Mucosa of stomach (tissue), 1 donor: ENCODE measurements around the gene WNT3.

ENCODE experiments used
- H3K27me3 ChIP-seq: one replicate; pipeline ENCODE4 v1.7.0; 2013; ENCODE audit warnings: mild to moderate bottlenecking, low read length; ENCODE audit not compliant: control insufficient read depth, insufficient read depth
- H3K36me3 ChIP-seq: one replicate; pipeline ENCODE4 v1.7.0; 2013; ENCODE audit warnings: low read length; ENCODE audit not compliant: control insufficient read depth, insufficient read depth
- H3K4me1 ChIP-seq: one replicate; pipeline ENCODE4 v1.7.0; 2013; ENCODE audit warnings: mild to moderate bottlenecking, low read length; ENCODE audit not compliant: control insufficient read depth, insufficient read depth
- H3K4me3 ChIP-seq: one replicate; pipeline ENCODE4 v1.7.0; 2013; ENCODE audit warnings: low read length
- H3K9ac ChIP-seq: one replicate; pipeline ENCODE4 v1.7.0; 2013; ENCODE audit warnings: mild to moderate bottlenecking, low read length, moderate library complexity
- H3K9me3 ChIP-seq: one replicate; pipeline ENCODE4 v1.7.0; 2013; ENCODE audit warnings: mild to moderate bottlenecking, low read length, moderate library complexity; ENCODE audit not compliant: control insufficient read depth
- donor health status: Pancreatic carcinoma.

The WNT3 gene

DNA sequence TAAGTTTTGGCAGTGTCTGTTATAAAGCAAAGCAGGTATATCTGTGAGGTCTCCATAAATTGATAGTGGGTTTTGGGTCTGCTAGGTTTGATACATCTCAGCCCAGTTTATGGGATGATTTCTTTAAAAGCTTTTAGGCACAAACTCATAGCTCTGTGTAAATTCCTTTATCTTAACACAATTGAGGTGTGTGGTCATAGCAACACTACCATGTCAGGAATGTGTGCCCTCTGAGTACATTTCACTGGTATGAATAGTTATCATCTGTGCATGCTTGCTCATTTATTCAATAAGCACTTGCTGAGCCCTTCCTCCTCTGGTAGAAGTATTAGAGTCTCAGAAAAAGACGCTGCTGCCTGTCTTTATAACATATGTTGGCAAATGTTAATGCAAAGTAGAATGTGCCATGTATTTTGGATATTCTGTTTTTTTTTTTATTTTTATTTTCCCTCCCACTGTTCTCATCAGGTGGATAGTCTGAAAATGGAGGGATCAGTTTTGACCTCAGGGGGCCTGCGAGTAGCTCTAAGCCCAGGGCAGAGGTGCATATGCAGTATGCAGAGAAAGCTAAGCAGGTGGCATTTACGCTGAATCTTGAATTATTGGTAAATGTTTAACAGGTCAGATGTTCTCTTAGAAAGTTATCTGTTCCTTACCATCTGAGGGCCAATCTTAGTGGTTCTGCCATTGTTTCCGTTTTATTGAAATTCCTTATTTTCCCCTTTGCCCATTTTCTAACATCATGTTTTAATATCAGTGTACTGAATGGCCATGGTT lies 90.7 kb downstream of the WNT3 start:
- H3K36me3 ChIP-seq: no peaks in the 10 kb centered on the region
- no peak overlapping the region for H3K4me3 ChIP-seq
- no peaks in the 10 kb centered on the region for H3K4me1 ChIP-seq
- no peak overlapping the region for H3K9ac ChIP-seq
- no peaks in the 10 kb centered on the region for H3K9me3 ChIP-seq
- no peaks in the 10 kb centered on the region for H3K27me3 ChIP-seq

DNA sequence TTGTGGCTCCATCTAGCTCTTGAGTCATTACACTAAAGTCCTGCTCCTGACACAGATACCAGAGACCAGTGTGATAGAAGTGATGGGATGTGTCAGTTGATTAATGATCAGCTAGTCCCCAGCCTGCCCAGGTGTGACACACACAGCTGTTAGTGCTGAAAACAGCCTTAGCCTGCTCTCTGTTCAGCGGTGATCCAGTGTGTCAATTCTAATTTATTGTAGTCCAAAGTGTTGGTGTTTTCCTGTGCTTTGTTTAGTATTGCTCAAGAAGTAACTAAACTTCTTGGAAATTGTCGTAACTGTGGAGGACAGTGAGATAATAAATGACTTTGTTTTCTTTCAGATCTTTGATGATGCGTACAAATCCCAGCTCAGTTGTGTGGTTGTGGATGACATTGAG lies 92.3 kb downstream of the WNT3 start:
- Histone ChIP-seq H3K36me3 (no peaks in the 10 kb centered on the region), H3K27me3 (no peaks in the 10 kb centered on the region), H3K4me3 (no peak overlapping the region), H3K9ac (no peak overlapping the region), H3K4me1 (no peaks in the 10 kb centered on the region), H3K9me3 (no peaks in the 10 kb centered on the region)

DNA sequence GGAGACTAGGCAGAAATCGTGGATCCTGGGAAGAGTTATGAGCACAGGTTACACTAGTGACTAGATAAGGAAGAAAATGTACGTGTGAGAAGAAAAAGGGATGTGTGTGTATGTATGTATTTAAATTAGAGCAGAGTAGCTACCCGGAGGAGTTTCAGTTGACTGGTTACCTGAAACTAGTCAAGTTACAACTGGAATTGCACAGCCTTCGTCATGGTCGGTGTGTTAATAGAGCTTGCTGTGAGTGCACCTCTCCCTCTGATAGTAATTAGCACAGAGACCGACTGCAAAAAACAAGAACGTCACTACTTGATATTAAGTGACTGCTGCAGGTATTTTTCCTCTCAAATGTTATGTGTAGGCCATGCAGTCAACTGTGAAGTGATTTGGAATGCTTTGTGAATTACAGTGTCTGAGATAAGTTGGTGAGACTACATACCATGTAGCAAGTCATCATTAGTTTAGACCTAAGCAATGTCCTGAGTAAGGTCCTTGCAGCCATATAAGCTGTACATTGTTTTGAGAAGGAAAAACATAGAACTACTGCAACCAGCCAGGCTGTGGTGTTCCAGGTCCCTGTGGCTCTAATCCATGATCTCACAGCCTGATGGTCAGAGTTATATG lies 95.7 kb downstream of the WNT3 start:
- Histone ChIP-seq H3K27me3 (no peaks in the 10 kb centered on the region), H3K4me1 (no peaks in the 10 kb centered on the region), H3K4me3 (no peak overlapping the region), H3K9me3 (no peaks in the 10 kb centered on the region), H3K36me3 (no peaks in the 10 kb centered on the region), H3K9ac (no peak overlapping the region)

DNA sequence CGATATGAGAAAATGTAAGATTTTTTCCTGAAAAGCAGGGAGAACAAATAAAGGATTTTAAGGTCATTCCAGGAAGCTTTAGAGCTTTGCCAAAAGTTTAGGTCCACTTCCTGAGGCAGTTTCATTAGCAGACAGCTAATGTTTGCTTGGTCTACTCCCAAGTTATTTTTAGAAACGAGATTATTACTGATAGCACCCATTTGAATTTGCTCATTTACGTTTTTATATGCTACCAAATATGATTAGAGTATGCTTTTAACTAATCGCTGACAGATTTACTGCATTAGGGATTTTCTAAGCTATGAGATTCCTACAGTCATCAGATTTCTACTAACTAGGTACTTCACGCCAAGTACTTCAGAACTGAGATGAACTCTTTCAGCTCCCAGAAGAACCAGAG lies 98.1 kb downstream of the WNT3 start:
- H3K27me3 ChIP-seq: no peaks in the 10 kb centered on the region
- no peaks in the 10 kb centered on the region for H3K4me1 ChIP-seq
- no peaks in the 10 kb centered on the region for H3K36me3 ChIP-seq
- H3K4me3 ChIP-seq: no peak overlapping the region
- H3K9me3 ChIP-seq: no peaks in the 10 kb centered on the region
- H3K9ac ChIP-seq: no peak overlapping the region

DNA sequence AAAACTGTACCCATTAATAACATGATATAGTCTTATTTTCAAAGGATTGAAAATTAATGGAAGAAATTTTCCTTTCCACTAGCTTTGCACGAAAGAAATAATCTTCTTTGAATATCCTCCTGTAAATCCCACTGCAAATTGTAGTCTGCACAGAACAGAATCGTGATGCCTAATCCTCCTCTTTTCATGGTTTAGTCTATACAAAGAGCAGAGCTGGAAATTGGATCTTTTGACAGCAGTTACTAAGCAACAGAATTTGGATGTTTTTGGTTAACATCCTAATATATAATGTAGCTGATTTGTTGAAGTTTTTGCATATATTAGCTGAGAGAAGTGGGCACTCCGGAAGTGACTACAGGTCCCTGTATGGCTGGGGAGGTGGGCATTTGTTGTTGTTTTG lies 98.6 kb downstream of the WNT3 start:
- H3K4me3 ChIP-seq: no peak overlapping the region
- no peaks in the 10 kb centered on the region for H3K27me3 ChIP-seq
- H3K36me3 ChIP-seq: no peaks in the 10 kb centered on the region
- no peaks in the 10 kb centered on the region for H3K9me3 ChIP-seq
- no peak overlapping the region for H3K9ac ChIP-seq
- H3K4me1 ChIP-seq: no peaks in the 10 kb centered on the region

DNA sequence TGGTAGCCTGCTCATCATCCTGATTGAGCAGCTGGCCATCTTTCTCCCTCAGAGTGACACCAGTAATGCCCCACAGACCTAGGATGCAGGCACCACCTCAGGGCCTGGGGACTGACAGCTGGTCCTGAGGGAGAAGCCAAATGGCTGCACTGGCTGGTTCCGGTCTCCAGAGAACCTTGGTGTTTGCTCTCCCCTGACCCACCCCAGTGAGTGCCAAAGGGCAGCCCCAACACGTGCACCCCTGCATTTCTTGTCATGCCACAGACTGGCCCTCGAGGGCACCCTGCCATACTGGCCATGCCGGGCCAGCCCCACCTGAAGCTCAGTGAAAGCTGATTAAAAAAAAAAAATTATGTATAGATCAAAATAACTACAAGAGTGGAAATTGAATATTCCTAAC lies 100.5 kb downstream of the WNT3 start:
- H3K9ac ChIP-seq: no peak overlapping the region
- no peaks in the 10 kb centered on the region for H3K27me3 ChIP-seq
- H3K4me3 ChIP-seq: no peak overlapping the region
- H3K9me3 ChIP-seq: no peaks in the 10 kb centered on the region
- no peaks in the 10 kb centered on the region for H3K36me3 ChIP-seq
- no peaks in the 10 kb centered on the region for H3K4me1 ChIP-seq
